HG03558 (cell line): ENCODE results near the gene GOLGA6D.
"Not testable (repeated sequence)": the region's sequence is repeated elsewhere in the genome, so short reads cannot be mapped to it uniquely, and the experiment has no call there.

ENCODE experiments used
- ATAC-seq: cut with Tn5 transposase; IDR thresholded peaks from one replicate; pipeline ENCODE4 v1.9.1; 2021; ENCODE audit warnings: moderate number of reproducible peaks; ENCODE audit not compliant: unreplicated experiment; ENCODE audit errors: extremely low read depth

GOLGA6D gene

GRCh38 chr15:75275617-75276016 lies 7.0 kb upstream of the GOLGA6D start:
- not testable (repeated sequence) for ATAC-seq

- not testable (repeated sequence) for ATAC-seq
Observed at GRCh38 chr15:75278497-75278896, 4.1 kb upstream of the GOLGA6D start.

GRCh38 chr15:75284152-75284551 lies 1.5 kb downstream of the GOLGA6D start:
- not testable (repeated sequence) for ATAC-seq

GRCh38 chr15:75293660-75294059 lies 11.0 kb downstream of the GOLGA6D start:
- not testable (repeated sequence) for ATAC-seq

- ATAC-seq = not testable (repeated sequence)
Observed at GRCh38 chr15:75298541-75299310, 16.1 kb downstream of the GOLGA6D start.

- not testable (repeated sequence) for ATAC-seq
Observed at GRCh38 chr15:75299311-75299688, 16.7 kb downstream of the GOLGA6D start.

GRCh38 chr15:75300026-75300425 lies 17.4 kb downstream of the GOLGA6D start:
- not testable (repeated sequence) for ATAC-seq

GRCh38 chr15:75302318-75302717 lies 19.7 kb downstream of the GOLGA6D start:
- ATAC-seq = no peak

- not testable (repeated sequence) for ATAC-seq
Observed at GRCh38 chr15:75302753-75303152, 20.1 kb downstream of the GOLGA6D start.

- ATAC-seq = no peak
Observed at GRCh38 chr15:75306188-75306587, 23.6 kb downstream of the GOLGA6D start.

GRCh38 chr15:75307778-75308390 lies 25.2 kb downstream of the GOLGA6D start:
- no peak for ATAC-seq

- no peak for ATAC-seq
Observed at GRCh38 chr15:75309711-75310110, 27.1 kb downstream of the GOLGA6D start.

- ATAC-seq = not testable (repeated sequence)
Observed at GRCh38 chr15:75312548-75312947, 29.9 kb downstream of the GOLGA6D start.

- no peak for ATAC-seq
Observed at GRCh38 chr15:75313116-75313845, 30.6 kb downstream of the GOLGA6D start.

- ATAC-seq = no peak
Observed at GRCh38 chr15:75314552-75315290, 32.1 kb downstream of the GOLGA6D start.

- ATAC-seq = not testable (repeated sequence)
Observed at GRCh38 chr15:75319231-75319897, 36.7 kb downstream of the GOLGA6D start.

GRCh38 chr15:75321711-75322110 lies 39.1 kb downstream of the GOLGA6D start:
- ATAC-seq = no peak

GRCh38 chr15:75325922-75326321 lies 43.3 kb downstream of the GOLGA6D start:
- no peak for ATAC-seq

GRCh38 chr15:75327005-75327404 lies 44.4 kb downstream of the GOLGA6D start:
- ATAC-seq = no peak

GRCh38 chr15:75327491-75327890 lies 44.9 kb downstream of the GOLGA6D start:
- no peak for ATAC-seq
